ENCODE measurements around the gene HAPSTR1.
"Not testable (repeated sequence)": the region's sequence is repeated elsewhere in the genome, so short reads cannot be mapped to it uniquely, and the experiment has no call there.

The HAPSTR1 gene

GRCh38 chr16:9072806-9073341 is 18.6 kb upstream of the HAPSTR1 start:
- no peak for DNase-seq

DNA sequence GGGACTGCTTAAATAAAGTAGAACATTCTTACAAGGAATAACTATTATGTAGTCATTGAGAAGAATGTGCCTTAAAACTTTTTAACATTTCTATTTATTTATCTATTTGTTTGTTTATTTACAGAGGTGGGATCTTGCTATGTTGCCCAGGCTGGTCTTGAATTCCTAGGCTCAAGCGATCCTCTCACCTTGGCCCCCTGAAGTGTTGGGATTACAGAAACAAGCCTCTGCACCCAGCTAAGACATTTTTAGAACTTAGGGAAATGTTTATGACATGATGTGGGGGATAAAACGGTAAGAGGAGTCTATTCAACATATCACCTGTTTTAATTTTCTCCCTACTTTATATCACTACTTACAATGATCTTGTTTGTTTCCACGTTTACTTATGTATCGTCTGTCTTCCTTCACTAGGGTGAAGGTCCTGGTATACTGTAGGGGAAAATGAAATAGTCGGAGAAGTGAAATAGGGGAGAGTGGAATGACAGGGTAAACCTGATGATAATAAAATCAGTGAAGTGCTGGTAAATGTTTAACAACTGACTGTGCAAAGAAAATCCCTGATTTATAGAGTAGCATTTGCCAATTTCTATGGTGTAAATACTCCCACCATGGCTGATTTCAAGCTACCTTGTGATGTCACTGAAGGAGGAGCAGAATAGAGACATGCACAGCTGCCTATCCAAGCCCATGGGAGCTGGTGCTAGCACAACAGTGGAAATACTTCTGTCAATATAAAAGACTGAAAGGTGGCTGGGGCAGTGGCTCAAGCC is 16.0 kb upstream of the HAPSTR1 start:
- no peak for DNase-seq

DNA sequence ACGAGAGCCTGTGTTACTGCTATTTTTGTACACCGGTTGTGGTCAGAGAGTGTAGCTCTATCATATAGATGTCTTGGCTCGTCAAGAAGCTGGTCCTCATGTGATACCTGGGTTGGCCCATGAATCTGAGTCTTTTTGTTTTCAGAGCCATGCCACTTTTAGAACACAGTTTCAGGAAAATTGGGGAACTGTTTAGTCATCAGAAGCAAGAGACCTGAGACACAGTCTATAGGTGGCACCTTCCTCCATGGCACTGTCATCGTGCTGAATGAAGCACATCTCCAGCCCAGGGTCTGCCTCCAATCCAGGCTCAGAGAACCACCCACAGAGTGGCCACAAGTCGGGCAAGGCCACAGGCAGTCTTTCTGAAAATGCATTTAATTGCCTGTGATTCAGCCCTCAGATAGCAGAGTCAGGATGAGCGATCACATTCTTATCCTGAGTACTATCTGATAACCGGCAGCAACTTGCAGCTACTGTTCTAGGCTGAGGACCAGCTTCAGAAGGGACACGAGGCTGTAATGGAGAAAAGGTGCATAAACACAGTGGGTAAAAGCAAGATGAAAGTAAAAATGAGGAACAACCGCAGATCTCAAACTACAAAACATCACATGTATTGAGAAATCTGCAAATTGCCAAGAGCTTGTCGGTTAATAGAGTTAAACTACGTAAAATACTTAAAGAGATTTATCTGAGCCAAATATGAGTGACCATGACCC is 14.2 kb upstream of the HAPSTR1 start:
- peak; percentile 63 to 65 for DNase-seq

GRCh38 chr16:9078467-9079429 is 12.7 kb upstream of the HAPSTR1 start:
- peak; percentile 95 to 96 for DNase-seq

DNA sequence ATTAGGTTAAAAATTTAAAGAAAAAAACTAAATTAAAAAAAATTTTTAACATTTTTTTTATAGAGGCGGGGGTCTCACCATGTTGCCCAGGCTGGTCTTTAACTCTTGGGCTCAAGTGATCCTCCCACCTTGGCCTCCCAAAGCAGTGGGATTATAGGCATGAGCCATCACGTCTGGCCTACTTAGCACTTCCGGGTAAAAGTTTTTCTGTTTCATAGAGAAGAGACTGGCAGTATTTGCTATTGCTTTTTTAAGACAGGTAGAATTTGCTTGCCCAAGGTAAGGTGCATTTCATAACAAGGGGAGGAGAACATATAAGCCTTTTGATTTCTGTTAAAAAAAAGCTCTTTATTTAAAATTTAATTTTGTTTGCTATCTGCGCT is 12.0 kb upstream of the HAPSTR1 start:
- no peak for DNase-seq

- peak in 1 of 2 donors; percentile 31 for DNase-seq
Observed at GRCh38 chr16:9081158-9081557, 10.3 kb upstream of the HAPSTR1 start.

DNA sequence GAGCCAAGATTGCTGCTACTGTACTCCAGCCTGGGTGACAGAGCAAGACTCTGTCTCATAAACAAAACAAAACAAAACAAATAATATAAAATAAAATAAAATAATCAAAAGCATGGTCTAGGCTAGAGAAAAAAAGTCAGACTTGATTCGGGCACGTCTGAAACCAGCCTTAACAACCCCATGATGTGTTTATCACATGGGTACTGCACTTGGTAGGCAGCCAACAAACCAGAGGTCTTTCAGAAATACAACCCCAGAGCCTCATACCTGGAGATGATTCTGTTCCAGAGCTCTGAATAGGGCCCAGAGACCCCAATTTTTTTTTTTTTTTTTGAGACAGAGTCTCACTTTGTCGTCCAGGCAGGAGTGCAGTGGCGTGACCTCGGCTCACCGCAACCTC is 9.6 kb upstream of the HAPSTR1 start:
- DNase-seq: no peak

DNA sequence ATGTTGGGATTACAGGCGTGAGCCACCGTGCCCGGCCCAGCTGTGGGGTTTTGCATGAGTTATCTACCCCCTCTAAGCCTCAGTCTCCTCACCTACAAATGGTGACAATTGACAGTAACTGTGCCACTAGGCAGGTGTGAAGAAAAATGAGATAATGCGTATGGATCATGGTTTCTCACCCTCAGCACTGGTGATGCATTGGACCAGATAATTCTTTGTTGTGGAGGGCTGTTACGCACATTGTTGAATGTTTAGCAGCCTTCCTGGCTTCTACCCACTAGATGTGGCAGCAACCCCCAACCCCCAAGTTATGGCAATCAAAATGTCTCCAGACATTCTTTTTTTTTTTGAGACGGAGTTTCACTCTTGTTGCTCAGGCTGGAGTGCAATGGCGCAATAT is 9.0 kb upstream of the HAPSTR1 start:
- no peak for DNase-seq

- not testable (repeated sequence) for DNase-seq
Observed at GRCh38 chr16:9087733-9088132, 3.7 kb upstream of the HAPSTR1 start.

- no peak for DNase-seq
Observed at GRCh38 chr16:9088848-9089247, 2.6 kb upstream of the HAPSTR1 start.

GRCh38 chr16:9089660-9090059 is 1.8 kb upstream of the HAPSTR1 start:
- DNase-seq: no peak

DNA sequence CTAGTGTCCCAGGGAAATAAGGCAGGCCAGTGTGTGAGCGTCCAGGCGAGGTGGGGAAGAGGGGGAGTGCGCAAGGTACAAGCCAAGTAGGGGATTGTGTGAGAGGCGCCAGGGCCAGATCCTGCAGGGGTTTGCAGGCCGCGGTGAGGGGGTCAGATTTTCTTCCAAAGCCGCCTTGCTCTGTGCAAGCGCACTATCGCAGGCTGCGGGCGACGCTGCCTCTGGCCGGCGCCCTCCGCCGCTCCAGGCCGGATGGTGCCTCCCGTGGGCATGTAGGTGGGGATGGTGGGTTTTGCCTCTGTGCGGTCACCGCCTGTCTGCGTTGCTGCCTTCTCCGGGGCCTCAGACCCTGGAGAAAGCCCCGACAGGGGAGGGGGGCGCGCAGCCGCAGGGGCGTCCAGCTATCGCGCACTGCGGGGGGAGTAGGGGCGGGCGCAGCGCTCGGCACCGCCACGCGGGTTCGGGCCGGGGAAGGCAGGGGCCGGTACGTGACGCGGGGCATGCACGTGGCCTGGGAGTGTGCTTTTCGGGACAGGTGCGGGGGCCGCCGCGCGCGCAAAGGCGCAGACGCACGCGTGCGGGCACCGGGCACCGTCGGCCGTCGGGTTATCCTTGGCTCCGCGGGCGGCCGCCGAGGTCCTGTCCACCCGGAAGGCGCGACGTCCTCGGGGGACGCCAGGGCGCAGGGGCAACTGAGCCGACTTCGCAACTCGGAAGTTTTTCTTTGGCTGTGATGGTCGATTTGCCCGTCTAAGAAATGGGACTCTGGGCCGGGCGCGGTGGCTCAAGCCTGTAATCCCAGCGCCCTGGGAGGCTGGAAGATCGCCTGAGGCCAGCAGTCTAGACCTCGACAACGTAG is 1.1 kb upstream of the HAPSTR1 start:
- no peak for DNase-seq

DNA sequence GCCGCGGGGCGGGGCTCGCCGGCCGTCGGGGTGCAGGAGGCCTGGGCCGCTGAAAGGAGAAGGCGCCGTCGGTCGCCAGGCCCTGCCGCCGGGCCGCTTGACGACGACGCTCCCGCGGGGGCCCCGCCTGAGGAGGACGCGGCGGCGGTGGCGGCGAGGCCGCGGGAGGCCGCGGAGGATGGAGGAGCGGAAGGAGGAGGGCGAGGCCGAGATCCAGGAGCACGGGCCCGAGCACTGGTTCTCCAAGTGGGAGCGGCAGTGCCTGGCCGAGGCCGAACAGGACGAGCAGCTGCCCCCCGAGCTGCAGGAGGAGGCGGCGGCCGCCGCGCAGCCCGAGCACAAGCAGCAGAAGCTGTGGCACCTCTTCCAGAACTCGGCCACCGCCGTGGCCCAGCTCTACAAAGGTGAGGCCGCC is 430 bp downstream of the HAPSTR1 start:
- DNase-seq: no peak

GRCh38 chr16:9092282-9092977 is 986 bp downstream of the HAPSTR1 start:
- no peak for DNase-seq

DNA sequence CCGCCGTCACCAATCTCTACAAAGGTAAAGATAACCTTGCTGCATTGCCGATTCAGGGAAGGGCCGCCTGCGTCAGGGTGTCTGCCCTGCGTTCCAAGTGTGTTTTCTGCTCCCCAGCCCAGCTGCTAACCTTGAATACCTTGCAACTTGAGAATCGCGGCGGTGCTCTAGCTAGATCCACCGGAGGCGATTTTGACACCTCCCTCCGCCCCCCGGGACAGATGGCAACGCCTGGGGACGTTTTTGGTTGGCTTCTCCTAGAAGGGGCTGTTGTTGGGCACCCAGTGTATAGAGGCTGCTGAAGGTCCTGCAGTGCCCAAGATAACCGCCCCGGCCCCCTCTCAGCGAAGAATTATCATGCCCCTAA is 1.5 kb downstream of the HAPSTR1 start:
- DNase-seq: no peak

DNA sequence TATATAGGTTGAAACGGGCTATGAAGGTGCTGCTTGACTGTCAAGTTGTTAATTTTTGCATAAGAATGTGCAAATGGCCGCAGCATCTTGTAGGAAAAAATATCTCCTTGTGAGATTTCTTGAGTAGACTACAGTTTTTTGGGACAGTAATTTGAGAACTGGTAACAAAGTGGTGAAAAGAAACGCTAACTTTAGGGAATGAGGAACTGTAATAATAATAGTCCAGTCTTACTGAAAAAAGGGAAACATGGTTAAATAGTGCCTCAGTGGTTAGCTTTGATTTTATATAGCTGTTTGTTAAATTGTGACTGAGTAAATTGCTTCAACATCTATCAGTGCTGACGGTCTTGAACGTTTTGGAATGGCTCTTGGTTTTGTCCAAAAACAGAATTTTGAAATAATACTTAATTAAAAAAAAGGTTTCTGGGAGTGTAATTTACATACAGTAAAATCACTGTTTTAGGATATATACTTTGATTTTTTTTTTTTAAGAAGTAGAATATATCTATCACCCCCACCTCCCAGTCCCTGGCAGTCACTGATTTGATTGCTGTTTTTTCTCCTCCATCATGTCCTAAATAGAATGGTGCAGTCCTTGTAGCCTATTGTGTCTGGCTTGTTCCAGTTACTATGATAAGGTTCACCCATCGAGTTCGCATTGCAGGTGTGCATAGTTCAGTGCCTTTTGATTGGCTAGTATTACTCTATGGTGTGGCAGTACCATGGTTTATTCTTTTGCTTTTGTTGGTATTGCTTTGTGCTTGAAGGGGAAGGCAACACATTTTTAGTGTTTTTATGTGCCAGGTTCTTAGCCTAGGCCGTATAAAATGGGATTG is 2.8 kb downstream of the HAPSTR1 start:
- no peak for DNase-seq

DNA sequence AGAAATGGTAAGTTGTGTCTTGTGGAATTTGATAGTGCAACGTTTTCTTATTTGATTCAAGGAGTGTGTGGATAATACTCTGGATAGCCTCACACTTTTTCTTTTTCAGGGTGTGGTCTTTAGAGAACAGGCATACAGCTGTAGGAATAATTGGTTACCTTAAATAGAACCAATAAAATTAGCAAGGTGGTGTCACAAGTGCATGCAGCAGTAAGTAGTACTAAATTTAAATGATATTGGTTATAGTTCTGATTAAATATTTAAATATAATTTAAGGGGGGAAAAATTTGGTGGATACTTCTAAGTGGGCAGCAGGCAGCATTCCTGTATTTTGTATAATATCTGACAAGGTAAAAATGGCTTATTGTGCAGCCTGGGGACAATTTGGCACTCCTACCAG is 3.7 kb downstream of the HAPSTR1 start:
- DNase-seq: no peak

- no peak for DNase-seq
Observed at GRCh38 chr16:9095656-9096397, 4.4 kb downstream of the HAPSTR1 start.

GRCh38 chr16:9096416-9096952 is 5.0 kb downstream of the HAPSTR1 start:
- no peak for DNase-seq
